H1 (cell line): ENCODE data around the gene PDZRN3. TPM values are rescaled to one million over a fixed set of nuclear protein-coding genes. Genes with fewer than 3 reads are reported as not detected.

Experiments used
- CTCF ChIA-PET: fragments of 300-600 bp; sonication (Branson Sonifier 250); formaldehyde crosslinking; loops from one replicate; lab custom pipeline; 2021; ENCODE audit not compliant: partially characterized antibody; lab: Charles Lee
- POLR2A ChIA-PET: fragments of 300-600 bp; sonication (Branson Sonifier 250); formaldehyde crosslinking; loops from one replicate; lab custom pipeline; 2021; ENCODE audit warnings: inconsistent platforms; ENCODE audit not compliant: partially characterized antibody; lab: Charles Lee
- DNase-seq, 2 experiments: peaks; one replicate each; pipeline versions ENCODE4 v3.0.0 to v3.0.0-alpha.2; 2010 to 2022; ENCODE audit warnings: low spot score in 2 of 2, low read depth in 1 of 2, mixed read lengths in 1 of 2
- FAIRE-seq: peaks from 2 replicates; lab custom pipeline; 2011; peaks lifted over from hg19 to GRCh38; lab: Jason Lieb, UNC
- H2AFZ ChIP-seq: 2 replicates; pipeline ENCODE4 v1.8.1; 2012; ENCODE audit warnings: low read length, inconsistent platforms
- H2AK5ac ChIP-seq: 2 replicates; pipeline ENCODE4 v1.6.1; 2013; ENCODE audit warnings: low read depth, low read length
- H2BK120ac ChIP-seq: replicated peaks from 2 replicates; pipeline ENCODE3; 2013; ENCODE audit warnings: low read depth, low read length, inconsistent platforms
- H2BK12ac ChIP-seq: 2 replicates; pipeline ENCODE4 v1.6.1; 2013; ENCODE audit warnings: low read depth, low read length
- H2BK15ac ChIP-seq: 2 replicates; pipeline ENCODE4 v1.6.1; 2013; ENCODE audit warnings: low read length
- H2BK20ac ChIP-seq: 2 replicates; pipeline ENCODE4 v1.6.1; 2013; ENCODE audit warnings: low read length
- H2BK5ac ChIP-seq: 2 replicates; pipeline ENCODE4 v1.6.1; 2013; ENCODE audit warnings: low read depth, low read length
- H3K14ac ChIP-seq: 2 replicates; pipeline ENCODE4 v1.6.1; 2013; ENCODE audit warnings: inconsistent platforms; ENCODE audit not compliant: insufficient read length
- H3K18ac ChIP-seq: 2 replicates; pipeline ENCODE4 v1.6.1; 2013; ENCODE audit warnings: low read length; ENCODE audit errors: extremely low read depth
- H3K23ac ChIP-seq: 2 replicates; pipeline ENCODE4 v1.6.1; 2013; ENCODE audit warnings: inconsistent platforms; ENCODE audit not compliant: insufficient read length
- H3K23me2 ChIP-seq: 2 replicates; pipeline ENCODE4 v1.6.1; 2013; ENCODE audit warnings: low read depth, low read length
- H3K27ac ChIP-seq: 2 replicates; pipeline ENCODE4 v1.6.1; 2011; ENCODE audit warnings: low read depth, low read length, inconsistent platforms
- H3K27me3 ChIP-seq, 4 experiments: replicated peaks in 1 of 4; 1 replicate in 1 of 4; 2 replicates in 3 of 4; pipeline versions ENCODE4 v1.6.1 to v1.8.1; 2011 to 2013; ENCODE audit warnings: low read length in 3 of 4, mild to moderate bottlenecking in 3 of 4, inconsistent platforms in 2 of 4, mixed read lengths in 2 of 4, moderate library complexity in 1 of 4; ENCODE audit not compliant: control insufficient read depth in 3 of 4, insufficient read depth in 3 of 4; ENCODE audit errors: extremely low read depth in 1 of 4
- H3K36me3 ChIP-seq, 4 experiments: 2 replicates each; pipeline versions ENCODE4 v1.6.1 to v1.8.1; 2011 to 2013; ENCODE audit warnings: mild to moderate bottlenecking in 4 of 4, low read length in 3 of 4, moderate library complexity in 2 of 4, control low read depth in 1 of 4, inconsistent platforms in 1 of 4; ENCODE audit not compliant: insufficient read depth in 4 of 4, control insufficient read depth in 2 of 4
- H3K4ac ChIP-seq: replicated peaks from 2 replicates; pipeline ENCODE3; 2013; ENCODE audit warnings: low read length, low read depth, mixed read lengths, inconsistent platforms; ENCODE audit not compliant: insufficient read length
- H3K4me1 ChIP-seq, 4 experiments: replicated peaks in 1 of 4; 1 replicate in 1 of 4; 2 replicates in 3 of 4; pipeline versions ENCODE4 v1.6.1 to v1.8.1; 2011 to 2013; ENCODE audit warnings: low read length in 3 of 4, inconsistent platforms in 2 of 4, mixed read lengths in 1 of 4; ENCODE audit not compliant: insufficient read depth in 4 of 4, control insufficient read depth in 3 of 4
- H3K4me2 ChIP-seq, 2 experiments: 2 replicates each; pipeline versions ENCODE4 v1.6.1 to v1.8.1; 2011 to 2013; ENCODE audit warnings: low read depth in 2 of 2, low read length in 2 of 2, control low read depth in 1 of 2, inconsistent platforms in 1 of 2, mild to moderate bottlenecking in 1 of 2; ENCODE audit not compliant: insufficient read depth in 1 of 2
- H3K4me3 ChIP-seq, 4 experiments: fragments of 200-600, 300-600 bp in 1 of 4; sonication (generic), shearing (Covaris generic), sonication (Bioruptor Twin) in 1 of 4; 2 replicates each; pipeline versions ENCODE4 v1.5.1 to v1.8.1; 2011 to 2016; ENCODE audit warnings: low read length in 4 of 4, low read depth in 3 of 4, control low read depth in 2 of 4, inconsistent platforms in 2 of 4, mild to moderate bottlenecking in 2 of 4, mixed read lengths in 1 of 4, moderate library complexity in 1 of 4; ENCODE audit not compliant: insufficient read depth in 2 of 4; ENCODE audit errors: extremely low read depth in 1 of 4
- H3K56ac ChIP-seq: replicated peaks from 2 replicates; pipeline ENCODE3; 2013; ENCODE audit warnings: low read depth, mild to moderate bottlenecking, mixed read lengths, low read length, inconsistent platforms; ENCODE audit not compliant: insufficient read length
- H3K79me1 ChIP-seq: 2 replicates; pipeline ENCODE4 v1.6.1; 2013; ENCODE audit warnings: low read depth, low read length, control low read depth
- H3K79me2 ChIP-seq, 2 experiments: 2 replicates each; pipeline versions ENCODE4 v1.6.1 to v1.8.1; 2012 to 2013; ENCODE audit warnings: low read length in 2 of 2, mild to moderate bottlenecking in 2 of 2, inconsistent platforms in 1 of 2; ENCODE audit not compliant: insufficient read depth in 2 of 2, control insufficient read depth in 1 of 2
- H3K9ac ChIP-seq, 4 experiments: replicated peaks in 1 of 4; 1 replicate in 1 of 4; 2 replicates in 3 of 4; pipeline versions ENCODE4 v1.6.1 to v1.8.1; 2011 to 2013; ENCODE audit warnings: low read depth in 3 of 4, low read length in 3 of 4, control low read depth in 2 of 4, mild to moderate bottlenecking in 2 of 4, moderate library complexity in 2 of 4, inconsistent platforms in 1 of 4; ENCODE audit errors: extremely low read depth in 1 of 4
- H3K9me3 ChIP-seq, 2 experiments: 2 replicates each; pipeline versions ENCODE4 v1.6.1 to v1.8.1; 2012 to 2013; ENCODE audit warnings: mild to moderate bottlenecking in 2 of 2, moderate library complexity in 2 of 2, control low read depth in 1 of 2, inconsistent platforms in 1 of 2, low read depth in 1 of 2, low read length in 1 of 2, mixed read lengths in 1 of 2; ENCODE audit not compliant: insufficient read depth in 2 of 2
- H4K20me1 ChIP-seq, 2 experiments: replicated peaks in 1 of 2; 2 replicates each; pipeline versions ENCODE3 to v1.8.1; 2011 to 2013; ENCODE audit warnings: inconsistent platforms in 2 of 2, low read length in 2 of 2, mild to moderate bottlenecking in 1 of 2; ENCODE audit not compliant: insufficient read depth in 2 of 2, control insufficient read depth in 1 of 2
- H4K5ac ChIP-seq: 2 replicates; pipeline ENCODE4 v1.6.1; 2013; ENCODE audit warnings: low read length, low read depth, mixed read lengths, inconsistent platforms; ENCODE audit not compliant: insufficient read length
- H4K8ac ChIP-seq: 2 replicates; pipeline ENCODE4 v1.8.0; 2013; ENCODE audit warnings: mild to moderate bottlenecking, moderate library complexity, low read length, inconsistent platforms; ENCODE audit not compliant: insufficient read depth; ENCODE audit errors: extremely low read depth
- H4K91ac ChIP-seq: replicated peaks from 2 replicates; pipeline ENCODE3; 2013; ENCODE audit warnings: low read length, mixed read lengths, inconsistent platforms; ENCODE audit not compliant: insufficient read length
- CREB1 ChIP-seq: IDR thresholded peaks from 2 replicates; pipeline ENCODE4 v1.6.1; 2012; ENCODE audit warnings: inconsistent platforms
- GABPA ChIP-seq: IDR thresholded peaks from 2 replicates; pipeline ENCODE4 v1.6.1; 2011; ENCODE audit warnings: mild to moderate bottlenecking, low read length, moderate library complexity, borderline replicate concordance; ENCODE audit not compliant: insufficient read depth
- GTF2F1 ChIP-seq: IDR thresholded peaks from 2 replicates; pipeline ENCODE4 v1.6.1; 2012; ENCODE audit warnings: low read depth, low read length, improper control_type of control experiment, borderline replicate concordance
- NANOG ChIP-seq: IDR thresholded peaks from 2 replicates; pipeline ENCODE4 v1.6.1; 2011; ENCODE audit warnings: low read length, low read depth, mild to moderate bottlenecking, inconsistent platforms; ENCODE audit not compliant: insufficient read depth, poor library complexity, severe bottlenecking
- PHF8 ChIP-seq: fragments of 200-600 bp; sonication (generic); conservative IDR thresholded peaks from 2 replicates; pipeline ENCODE4 v1.7.1; 2012; ENCODE audit warnings: low read depth, mild to moderate bottlenecking, inconsistent platforms, low read length, moderate library complexity
- POLR2A ChIP-seq, 2 experiments: IDR thresholded peaks; 1 replicate in 1 of 2; 2 replicates in 1 of 2; pipeline ENCODE4 v1.6.1; 2011; ENCODE audit warnings: low read depth in 2 of 2, low read length in 2 of 2, mild to moderate bottlenecking in 2 of 2; ENCODE audit errors: control extremely low read depth in 1 of 2
- RAD21 ChIP-seq, 2 experiments: IDR thresholded peaks in 1 of 2; conservative IDR thresholded peaks in 1 of 2; 2 replicates each; pipeline ENCODE4 v1.6.1; 2011; ENCODE audit warnings: low read depth in 2 of 2, low read length in 2 of 2, improper control_type of control experiment in 1 of 2, inconsistent platforms in 1 of 2, mild to moderate bottlenecking in 1 of 2, moderate library complexity in 1 of 2
- SP4 ChIP-seq: IDR thresholded peaks from 2 replicates; pipeline ENCODE4 v1.6.1; 2012; ENCODE audit warnings: low read length, inconsistent platforms
- SRF ChIP-seq: IDR thresholded peaks from 2 replicates; pipeline ENCODE4 v1.6.1; 2011; ENCODE audit warnings: mild to moderate bottlenecking, low read depth, low read length, moderate library complexity
- TCF12 ChIP-seq: IDR thresholded peaks from 2 replicates; pipeline ENCODE4 v1.6.1; 2011; ENCODE audit warnings: low read depth, mild to moderate bottlenecking, low read length
- WGBS, 2 experiments: shearing (Covaris generic) in 1 of 2; methylation state at CpG; one replicate each; pipeline versions ENCODE4 v1.1.6 to v1.1.7; 2013 to 2015; ENCODE audit warnings: low lambda C conversion rate in 2 of 2, mixed read lengths in 2 of 2, inconsistent platforms in 1 of 2, low coverage in 1 of 2, missing lambda C conversion rate in 1 of 2; ENCODE audit not compliant: insufficient replicate concordance in 2 of 2, insufficient coverage in 1 of 2, insufficient read length in 1 of 2; ENCODE audit errors: extremely low coverage in 1 of 2, missing lambda C conversion rate in 1 of 2; 5-methylcytosine and 5-hydroxymethylcytosine counted together
- polyA plus RNA-seq, 7 experiments: library from polyadenylated mRNA; depleted of rRNA in 3 of 7; stranded (reverse) in 5 of 7; unstranded in 2 of 7; fragments of >200 nt in 5 of 7; fragments of 200-250 nt in 2 of 7; gene quantifications; 1 replicate in 5 of 7; 2 replicates in 1 of 7; 4 replicates in 1 of 7; pipeline versions ENCODE4 v1.2.1 to v1.2.3, GENCODE V29; 2011 to 2013; ENCODE audit warnings: missing spikeins in 2 of 7, mixed read lengths in 2 of 7
- total RNA-seq: library from RNA; stranded (reverse); fragmentation: NEBNext Ultra II Directional; extraction: Animal tissue kit (Norgen Biotek cat#: 25700); gene quantifications from 2 replicates; pipeline ENCODE4 v1.2.1, GENCODE V29; 2021
- TF ChIP-seq, protein P1 (sequence below): IDR thresholded peaks from 2 replicates; pipeline ENCODE4 v1.6.1; 2012; ENCODE audit warnings: low read length, inconsistent platforms
- TF ChIP-seq, protein P2 (sequence below): IDR thresholded peaks from 2 replicates; pipeline ENCODE4 v1.6.1; 2012; ENCODE audit warnings: inconsistent platforms

Gene PDZRN3
- total and polyA plus RNA-seq, 2 of the 8 experiments (the other 6 are each of a cell fraction or from before 2014, with no cell fraction given): 4.2 to 20.5 TPM

GRCh38 chr3:73510334-73510733 is 114.4 kb downstream of the PDZRN3 start:
- Histone ChIP-seq H3K4me2 (no peak overlapping the region), H3K23ac (no peak overlapping the region), H4K20me1 (peaks cover 0 to 4% of the 10 kb centered on the region in 2 experiments), H2BK5ac (no peak overlapping the region), H3K18ac (no peak overlapping the region), H4K91ac (no peak overlapping the region), H3K4ac (no peak overlapping the region), H3K79me1 (no peaks in the 10 kb centered on the region; the same call in 1 of the 2 replicates), H3K27me3 (peaks cover 0 to 9% (median 0%) of the 10 kb centered on the region in 4 experiments; a peak in 4 of 7 replicates), H2AK5ac (no peak overlapping the region; the same call in 1 of the 2 replicates), H3K56ac (no peak overlapping the region), H3K4me1 (peaks cover 6 to 12% (median 11%) of the 10 kb centered on the region in 4 experiments), H2AFZ (no peak overlapping the region), H3K36me3 (no peaks in the 10 kb centered on the region), H4K5ac (no peak overlapping the region), H2BK120ac (no peak overlapping the region), H3K9ac (no peak overlapping the region), H2BK15ac (no peak overlapping the region), H2BK12ac (no peak overlapping the region), H3K9me3 (no peaks in the 10 kb centered on the region), H3K27ac (no peak overlapping the region), H4K8ac (no peak overlapping the region), H3K23me2 (no peaks in the 10 kb centered on the region), H3K79me2 (no peaks in the 10 kb centered on the region), H2BK20ac (no peak overlapping the region), H3K4me3 (no peak overlapping the region), H3K14ac (no peak overlapping the region)
- 88% methylated on average over 4 of the region's 4 CpGs; no CpG with 5 or more reads in 1 of the 2 experiments for WGBS, 2 experiments
- POLR2A ChIA-PET: no interaction called here
- DNase-seq (no peak), FAIRE-seq (no peak)
- CTCF ChIA-PET: interaction anchor here (1.1 kb wide), 1 partner anchor 338 kb away, joined by 3 read pairs; no protein-coding TSS in a partner anchor
- no peak for TF ChIP-seq PHF8
- no peak for TF ChIP-seq TCF12
- TF ChIP-seq POLR2A (IDR thresholded peaks at IDR 0.05; ENCODE audit: control extremely low read depth in 1 of 2, low read depth in 2 of 2, low read length in 2 of 2): no peak
- TF ChIP-seq GTF2F1: no peak
- TF ChIP-seq GABPA: no peak
- TF ChIP-seq NANOG: no peak
- no peak for TF ChIP-seq SP4
- TF ChIP-seq, protein P1, sequence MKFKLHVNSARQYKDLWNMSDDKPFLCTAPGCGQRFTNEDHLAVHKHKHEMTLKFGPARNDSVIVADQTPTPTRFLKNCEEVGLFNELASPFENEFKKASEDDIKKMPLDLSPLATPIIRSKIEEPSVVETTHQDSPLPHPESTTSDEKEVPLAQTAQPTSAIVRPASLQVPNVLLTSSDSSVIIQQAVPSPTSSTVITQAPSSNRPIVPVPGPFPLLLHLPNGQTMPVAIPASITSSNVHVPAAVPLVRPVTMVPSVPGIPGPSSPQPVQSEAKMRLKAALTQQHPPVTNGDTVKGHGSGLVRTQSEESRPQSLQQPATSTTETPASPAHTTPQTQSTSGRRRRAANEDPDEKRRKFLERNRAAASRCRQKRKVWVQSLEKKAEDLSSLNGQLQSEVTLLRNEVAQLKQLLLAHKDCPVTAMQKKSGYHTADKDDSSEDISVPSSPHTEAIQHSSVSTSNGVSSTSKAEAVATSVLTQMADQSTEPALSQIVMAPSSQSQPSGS: no peak
- TF ChIP-seq, protein P2, sequence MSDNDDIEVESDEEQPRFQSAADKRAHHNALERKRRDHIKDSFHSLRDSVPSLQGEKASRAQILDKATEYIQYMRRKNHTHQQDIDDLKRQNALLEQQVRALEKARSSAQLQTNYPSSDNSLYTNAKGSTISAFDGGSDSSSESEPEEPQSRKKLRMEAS: no peak
- no peak for TF ChIP-seq RAD21 (IDR thresholded peaks at IDR 0.05 in 1 of 2, conservative IDR thresholded peaks at IDR 0.05 in 1 of 2; ENCODE audit: low read depth in 2 of 2, low read length in 2 of 2)
- no peak for TF ChIP-seq SRF
- TF ChIP-seq CREB1: no peak
